ENCODE results near the gene OR10G8. TPM values are rescaled to one million over a fixed set of nuclear protein-coding genes. Genes with fewer than 3 reads are reported as not detected.
"Not testable (repeated sequence)": the region's sequence is repeated elsewhere in the genome, so short reads cannot be mapped to it uniquely, and the experiment has no call there.

The OR10G8 gene, protein sequence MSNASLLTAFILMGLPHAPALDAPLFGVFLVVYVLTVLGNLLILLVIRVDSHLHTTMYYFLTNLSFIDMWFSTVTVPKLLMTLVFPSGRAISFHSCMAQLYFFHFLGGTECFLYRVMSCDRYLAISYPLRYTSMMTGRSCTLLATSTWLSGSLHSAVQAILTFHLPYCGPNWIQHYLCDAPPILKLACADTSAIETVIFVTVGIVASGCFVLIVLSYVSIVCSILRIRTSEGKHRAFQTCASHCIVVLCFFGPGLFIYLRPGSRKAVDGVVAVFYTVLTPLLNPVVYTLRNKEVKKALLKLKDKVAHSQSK
- not detected in 2 replicates for total RNA-seq (2012; rRNA removed)

DNA sequence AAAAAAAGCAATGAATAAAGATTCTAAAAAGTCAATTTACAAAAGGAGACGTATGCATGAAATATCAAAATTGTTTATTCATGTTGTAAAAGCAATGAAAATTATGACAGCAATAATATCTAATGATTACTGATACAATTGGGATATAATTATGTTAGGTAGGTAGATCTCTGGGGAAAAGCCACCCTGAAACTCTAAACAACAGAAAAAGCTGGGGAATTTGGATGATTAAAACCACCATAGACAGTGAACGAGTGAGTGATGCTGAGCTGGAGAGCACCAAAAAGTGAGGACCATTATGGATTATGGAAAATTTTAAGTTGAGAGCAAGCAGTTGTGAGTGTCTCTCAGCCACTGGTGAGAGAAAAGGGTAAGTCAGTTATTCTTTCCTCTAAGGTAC lies at the start of gene OR10G8:
OR10G8 (plus strand) TSS at position 301 of the 400 bp plus-strand sequence. CDS start 2,825 bp downstream, outside the sequence.
- H3K4me3 ChIP-seq (ENCODE audit: low read length): no peak within 1 kb of the TSS
- H3K27me3 ChIP-seq (ENCODE audit: control insufficient read depth, insufficient read depth, low read length): no peaks in the 10 kb centered on the region
- H3K4me1 ChIP-seq (ENCODE audit: control insufficient read depth, insufficient read depth, low read length): no peaks in the 10 kb centered on the region
- H3K36me3 ChIP-seq (ENCODE audit: insufficient read depth, low read length): no peaks in the 10 kb centered on the region
- no peak within 1 kb of the TSS for H3K4me2 ChIP-seq (ENCODE audit: low read length)
- no peaks in the 10 kb centered on the region for H3K9me3 ChIP-seq (replicated peaks; ENCODE audit: low read length)
- no peak within 1 kb of the TSS for H3K9ac ChIP-seq (ENCODE audit: low read depth, low read length)

DNA sequence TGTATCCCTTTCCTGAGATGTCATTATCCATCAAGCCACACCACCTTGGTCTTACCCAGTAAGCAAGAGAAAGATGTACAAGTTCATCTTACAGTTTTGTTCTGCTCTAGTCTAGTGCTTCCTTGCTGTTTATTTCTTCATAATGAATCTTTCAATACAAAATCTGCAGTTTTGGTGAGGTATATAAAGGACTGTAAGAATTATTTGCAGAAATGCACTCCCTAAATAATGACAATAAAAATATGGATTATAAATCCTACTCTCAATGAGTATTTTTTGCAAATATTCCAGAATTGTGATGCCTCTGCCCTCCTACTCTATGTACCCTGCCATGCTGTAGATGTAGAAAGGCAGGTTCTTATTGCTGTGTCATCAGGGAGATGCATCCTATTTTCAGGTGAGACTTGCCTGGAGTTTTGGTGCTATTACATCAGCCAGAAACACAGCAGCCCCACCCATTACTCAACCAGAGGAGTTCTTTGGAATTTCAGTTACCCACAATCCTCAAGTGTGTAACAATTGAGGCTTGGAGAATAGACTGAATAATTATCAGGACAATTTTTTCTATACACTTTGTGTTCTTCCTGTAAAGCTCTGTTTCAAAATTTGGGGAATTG lies 48.8 kb upstream of the OR10G8 start, which contains the start of gene OR10S1:
OR10S1 (minus strand) TSS at position 51 of the 617 bp plus-strand sequence. CDS start 117 bp downstream, outside the sequence.
- Histone ChIP-seq H3K4me2 (ENCODE audit: low read length) (no peak within 1 kb of the TSS), H3K27me3 (ENCODE audit: control insufficient read depth, insufficient read depth, low read length) (no peaks in the 10 kb centered on the region), H3K4me3 (ENCODE audit: low read length) (no peak within 1 kb of the TSS), H3K36me3 (ENCODE audit: insufficient read depth, low read length) (no peaks in the 10 kb centered on the region), H3K9me3 (replicated peaks; ENCODE audit: low read length) (no peaks in the 10 kb centered on the region), H3K9ac (ENCODE audit: low read depth, low read length) (no peak within 1 kb of the TSS), H3K4me1 (ENCODE audit: control insufficient read depth, insufficient read depth, low read length) (peaks cover 19% of the 10 kb centered on the region)

DNA sequence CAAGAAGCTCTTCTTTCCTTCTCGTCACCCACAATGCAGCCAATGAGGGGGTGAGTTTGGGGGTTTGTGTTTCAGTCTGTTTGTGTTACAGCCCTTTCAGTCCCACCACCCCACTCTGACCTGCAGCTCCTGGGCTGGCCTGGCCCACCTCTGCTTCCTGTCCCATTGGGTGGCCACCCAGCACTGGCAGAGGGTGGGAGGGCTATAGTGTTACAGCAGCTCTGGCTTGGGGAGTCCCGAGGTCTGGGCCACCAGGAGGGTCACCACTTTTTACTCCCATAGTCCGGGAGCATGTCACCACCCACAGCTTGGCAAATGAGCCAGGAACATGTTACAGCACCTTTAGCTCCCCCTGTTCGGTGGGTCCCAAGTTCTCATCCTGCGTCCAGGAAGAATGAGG lies 47.3 kb upstream of the OR10G8 start:
- H3K4me2 ChIP-seq (ENCODE audit: low read length): no peak overlapping the region
- H3K36me3 ChIP-seq (ENCODE audit: insufficient read depth, low read length): no peaks in the 10 kb centered on the region
- peaks cover 6% of the 10 kb centered on the region for H3K4me1 ChIP-seq (ENCODE audit: control insufficient read depth, insufficient read depth, low read length)
- no peak overlapping the region for H3K9ac ChIP-seq (ENCODE audit: low read depth, low read length)
- H3K4me3 ChIP-seq (ENCODE audit: low read length): no peak overlapping the region
- no peaks in the 10 kb centered on the region for H3K27me3 ChIP-seq (ENCODE audit: control insufficient read depth, insufficient read depth, low read length)
- no peaks in the 10 kb centered on the region for H3K9me3 ChIP-seq (replicated peaks; ENCODE audit: low read length)

DNA sequence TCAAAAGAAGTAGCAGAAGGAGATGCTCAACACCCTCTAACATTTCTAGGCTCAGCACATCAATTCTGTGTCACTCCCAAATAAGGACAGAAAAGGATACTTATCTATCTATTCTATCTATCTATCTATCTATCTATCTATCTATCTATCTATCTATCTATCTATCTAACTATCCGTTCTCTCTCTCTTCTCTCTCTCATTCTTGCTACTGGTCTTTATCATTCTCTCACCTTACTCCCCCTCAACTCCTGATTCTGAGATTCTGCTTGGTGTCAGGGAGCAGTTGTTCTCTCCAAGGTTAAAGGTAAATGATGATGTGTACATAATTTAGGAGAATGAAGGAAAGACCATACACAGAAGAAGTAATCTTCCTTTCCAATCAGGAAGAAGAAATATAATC lies 31.5 kb upstream of the OR10G8 start, which contains the start of gene OR10G6:
OR10G6 (minus strand) TSS at position 43 of the 400 bp plus-strand sequence; CDS start at position 43, 0 bp downstream.
- H3K27me3 ChIP-seq (ENCODE audit: control insufficient read depth, insufficient read depth, low read length): no peaks in the 10 kb centered on the region
- no peak within 1 kb of the TSS for H3K4me2 ChIP-seq (ENCODE audit: low read length)
- no peaks in the 10 kb centered on the region for H3K4me1 ChIP-seq (ENCODE audit: control insufficient read depth, insufficient read depth, low read length)
- no peaks in the 10 kb centered on the region for H3K9me3 ChIP-seq (replicated peaks; ENCODE audit: low read length)
- H3K9ac ChIP-seq (ENCODE audit: low read depth, low read length): no peak within 1 kb of the TSS
- no peaks in the 10 kb centered on the region for H3K36me3 ChIP-seq (ENCODE audit: insufficient read depth, low read length)
- no peak within 1 kb of the TSS for H3K4me3 ChIP-seq (ENCODE audit: low read length)

DNA sequence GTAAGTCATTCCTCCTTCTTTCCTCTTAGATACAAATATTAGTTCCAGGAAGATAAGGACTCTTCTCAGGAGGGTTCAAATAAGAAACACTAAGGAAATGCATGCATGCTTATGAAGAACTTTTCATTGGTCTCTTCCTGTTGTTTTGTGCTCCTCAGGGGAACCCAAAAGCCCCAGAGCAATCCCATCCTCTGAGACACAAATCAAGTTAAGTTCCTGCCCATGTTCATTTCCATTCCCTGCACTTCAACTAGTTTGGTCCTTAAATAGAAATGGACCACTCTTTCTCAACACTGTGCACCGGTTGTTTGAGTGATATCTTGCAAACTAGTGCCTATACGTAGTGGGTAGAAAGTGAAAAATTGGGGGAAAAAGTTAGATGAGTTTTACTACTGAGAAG lies 13.9 kb upstream of the OR10G8 start, which contains the start of gene OR10G4:
OR10G4 (plus strand) TSS at position 301 of the 400 bp plus-strand sequence. CDS start 2,578 bp downstream, outside the sequence.
- Histone ChIP-seq H3K9me3 (replicated peaks; ENCODE audit: low read length) (no peaks in the 10 kb centered on the region), H3K4me2 (ENCODE audit: low read length) (no peak within 1 kb of the TSS), H3K4me3 (ENCODE audit: low read length) (no peak within 1 kb of the TSS), H3K9ac (ENCODE audit: low read depth, low read length) (no peak within 1 kb of the TSS), H3K27me3 (ENCODE audit: control insufficient read depth, insufficient read depth, low read length) (no peaks in the 10 kb centered on the region), H3K36me3 (ENCODE audit: insufficient read depth, low read length) (no peaks in the 10 kb centered on the region), H3K4me1 (ENCODE audit: control insufficient read depth, insufficient read depth, low read length) (no peaks in the 10 kb centered on the region)

DNA sequence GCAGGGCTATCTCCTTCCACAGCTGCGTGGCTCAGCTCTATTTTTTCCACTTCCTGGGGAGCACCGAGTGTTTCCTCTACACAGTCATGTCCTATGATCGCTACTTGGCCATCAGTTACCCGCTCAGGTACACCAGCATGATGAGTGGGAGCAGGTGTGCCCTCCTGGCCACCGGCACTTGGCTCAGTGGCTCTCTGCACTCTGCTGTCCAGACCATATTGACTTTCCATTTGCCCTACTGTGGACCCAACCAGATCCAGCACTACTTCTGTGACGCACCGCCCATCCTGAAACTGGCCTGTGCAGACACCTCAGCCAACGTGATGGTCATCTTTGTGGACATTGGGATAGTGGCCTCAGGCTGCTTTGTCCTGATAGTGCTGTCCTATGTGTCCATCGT lies 10.8 kb upstream of the OR10G8 start:
- H3K4me2 ChIP-seq (ENCODE audit: low read length); H3K9me3 ChIP-seq (replicated peaks; ENCODE audit: low read length); H3K36me3 ChIP-seq (ENCODE audit: insufficient read depth, low read length); H3K4me1 ChIP-seq (ENCODE audit: control insufficient read depth, insufficient read depth, low read length); H3K9ac ChIP-seq (ENCODE audit: low read depth, low read length); H3K27me3 ChIP-seq (ENCODE audit: control insufficient read depth, insufficient read depth, low read length); H3K4me3 ChIP-seq (ENCODE audit: low read length): not testable (repeated sequence)

DNA sequence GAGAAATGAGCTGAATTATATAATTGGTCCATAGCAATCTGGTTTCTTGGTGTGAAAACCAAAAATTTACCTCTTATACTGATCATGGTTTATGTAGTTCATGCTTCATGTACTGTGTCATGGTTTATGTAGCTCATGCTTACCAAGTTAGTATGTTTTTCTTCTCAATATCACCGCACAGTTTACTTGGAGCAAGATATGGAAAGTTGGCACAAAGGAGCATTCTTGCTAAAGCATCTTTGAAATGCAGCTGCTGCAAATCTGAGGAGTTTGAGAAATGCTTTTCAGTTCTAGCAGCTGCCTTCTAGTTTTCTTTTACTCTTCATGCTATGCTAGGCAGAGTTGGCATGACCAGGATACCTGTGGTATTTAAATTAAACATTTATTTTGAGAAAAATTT lies 10.1 kb downstream of the OR10G8 start:
- no peaks in the 10 kb centered on the region for H3K4me1 ChIP-seq (ENCODE audit: control insufficient read depth, insufficient read depth, low read length)

DNA sequence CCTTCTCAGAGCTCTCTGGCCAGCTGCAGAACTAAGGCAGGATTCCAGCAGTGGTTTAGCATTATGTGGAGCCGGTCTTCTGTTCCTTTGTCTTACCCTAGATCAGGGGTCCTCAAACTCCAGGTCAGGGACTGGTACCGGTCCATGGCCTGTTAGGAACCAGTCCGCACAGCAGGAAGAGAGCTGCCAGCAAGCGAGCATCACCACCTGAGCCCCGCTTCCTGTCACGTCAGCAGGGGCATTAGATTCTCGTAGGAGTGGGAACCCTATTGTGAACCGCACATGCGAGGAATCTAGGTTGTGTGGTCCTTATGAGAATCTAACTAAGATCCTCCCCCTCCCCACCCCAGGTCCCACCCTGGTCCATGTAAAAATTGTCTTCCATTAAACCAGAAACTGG lies 13.0 kb downstream of the OR10G8 start:
- H3K4me3 ChIP-seq (ENCODE audit: low read length): no peak overlapping the region
- H3K9me3 ChIP-seq (replicated peaks; ENCODE audit: low read length): no peaks in the 10 kb centered on the region
- no peaks in the 10 kb centered on the region for H3K27me3 ChIP-seq (ENCODE audit: control insufficient read depth, insufficient read depth, low read length)
- H3K4me2 ChIP-seq (ENCODE audit: low read length): no peak overlapping the region
- H3K4me1 ChIP-seq (ENCODE audit: control insufficient read depth, insufficient read depth, low read length): no peaks in the 10 kb centered on the region
- H3K36me3 ChIP-seq (ENCODE audit: insufficient read depth, low read length): no peaks in the 10 kb centered on the region
- no peak overlapping the region for H3K9ac ChIP-seq (ENCODE audit: low read depth, low read length)

More for the DNA sequence above, 10.1 kb downstream of the OR10G8 start:
- Histone ChIP-seq H3K9ac (ENCODE audit: low read depth, low read length) (no peak overlapping the region), H3K27me3 (ENCODE audit: control insufficient read depth, insufficient read depth, low read length) (no peaks in the 10 kb centered on the region), H3K9me3 (replicated peaks; ENCODE audit: low read length) (no peaks in the 10 kb centered on the region), H3K36me3 (ENCODE audit: insufficient read depth, low read length) (no peaks in the 10 kb centered on the region), H3K4me2 (ENCODE audit: low read length) (no peak overlapping the region), H3K4me3 (ENCODE audit: low read length) (no peak overlapping the region)

DNA sequence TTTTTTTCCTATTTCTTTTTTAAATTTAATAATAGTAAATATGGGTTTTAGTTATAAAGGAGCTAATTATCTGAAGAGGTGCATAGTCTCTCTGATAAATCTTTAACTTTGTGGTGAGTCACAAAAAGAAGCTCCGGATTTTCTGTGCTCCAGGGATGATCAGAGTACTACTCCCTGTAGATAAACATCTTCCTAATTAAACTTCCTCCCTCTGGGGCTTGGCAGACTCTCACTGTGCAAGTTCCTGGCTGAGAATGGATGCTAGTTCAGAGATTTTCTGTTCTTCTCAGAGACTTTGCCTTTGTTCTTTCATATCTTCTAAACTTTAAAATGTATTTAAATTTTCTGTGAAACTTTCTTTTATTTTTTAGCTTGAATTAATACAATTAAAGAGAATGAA lies 14.7 kb downstream of the OR10G8 start, which contains the start of gene OR10G7:
OR10G7 (minus strand) TSS at position 72 of the 400 bp plus-strand sequence. CDS start 2,324 bp downstream, outside the sequence.
- Histone ChIP-seq H3K4me1 (ENCODE audit: control insufficient read depth, insufficient read depth, low read length) (no peaks in the 10 kb centered on the region), H3K36me3 (ENCODE audit: insufficient read depth, low read length) (no peaks in the 10 kb centered on the region), H3K4me3 (ENCODE audit: low read length) (no peak within 1 kb of the TSS), H3K9me3 (replicated peaks; ENCODE audit: low read length) (no peaks in the 10 kb centered on the region), H3K9ac (ENCODE audit: low read depth, low read length) (no peak within 1 kb of the TSS), H3K27me3 (ENCODE audit: control insufficient read depth, insufficient read depth, low read length) (no peaks in the 10 kb centered on the region), H3K4me2 (ENCODE audit: low read length) (no peak within 1 kb of the TSS)

DNA sequence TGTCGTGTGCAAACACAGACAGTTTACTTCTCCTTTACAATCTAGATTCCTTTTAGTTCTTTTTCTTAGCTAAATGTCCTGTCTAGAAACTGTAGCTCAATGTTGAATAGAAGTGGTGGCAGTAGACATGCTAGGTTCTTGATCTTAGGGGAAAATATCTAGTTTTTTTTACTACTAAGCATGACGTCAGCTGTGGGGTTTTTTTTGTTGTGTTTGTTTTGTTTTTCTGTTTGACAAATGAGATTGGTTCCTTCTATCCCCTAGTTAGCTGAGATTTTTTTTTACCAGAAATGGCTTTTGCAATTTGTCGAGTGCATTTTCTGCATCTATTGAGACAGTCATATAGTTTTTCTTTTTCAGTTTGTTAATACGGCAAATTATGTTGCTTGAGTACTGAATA lies 16.8 kb downstream of the OR10G8 start:
- Histone ChIP-seq H3K4me1 (ENCODE audit: control insufficient read depth, insufficient read depth, low read length) (no peaks in the 10 kb centered on the region), H3K27me3 (ENCODE audit: control insufficient read depth, insufficient read depth, low read length) (no peaks in the 10 kb centered on the region), H3K36me3 (ENCODE audit: insufficient read depth, low read length) (no peaks in the 10 kb centered on the region), H3K9ac (ENCODE audit: low read depth, low read length) (no peak overlapping the region), H3K9me3 (replicated peaks; ENCODE audit: low read length) (no peaks in the 10 kb centered on the region), H3K4me3 (ENCODE audit: low read length) (no peak overlapping the region), H3K4me2 (ENCODE audit: low read length) (no peak overlapping the region)

DNA sequence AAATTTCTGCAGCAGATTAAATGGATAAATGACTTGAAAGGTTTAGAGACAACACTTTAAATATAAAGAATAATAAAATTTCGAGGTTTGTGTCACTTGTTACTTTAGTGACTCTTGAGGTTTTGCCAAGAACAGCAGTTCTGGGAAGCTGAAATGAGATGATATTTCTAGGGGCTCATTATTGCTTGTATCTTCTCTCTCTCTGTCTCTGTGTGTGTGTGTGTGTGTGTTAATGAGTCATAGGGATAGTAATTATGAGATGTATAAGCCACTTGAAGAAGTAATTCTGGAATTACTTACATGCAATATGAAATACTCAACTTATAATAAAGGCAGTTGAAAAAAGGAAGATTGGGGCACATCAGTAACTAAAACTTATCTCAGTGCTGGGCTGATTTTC lies 24.1 kb downstream of the OR10G8 start:
- Histone ChIP-seq H3K9me3 (replicated peaks; ENCODE audit: low read length) (no peaks in the 10 kb centered on the region), H3K4me1 (ENCODE audit: control insufficient read depth, insufficient read depth, low read length) (no peaks in the 10 kb centered on the region), H3K4me3 (ENCODE audit: low read length) (no peak overlapping the region), H3K27me3 (ENCODE audit: control insufficient read depth, insufficient read depth, low read length) (no peaks in the 10 kb centered on the region), H3K9ac (ENCODE audit: low read depth, low read length) (no peak overlapping the region), H3K4me2 (ENCODE audit: low read length) (no peak overlapping the region), H3K36me3 (ENCODE audit: insufficient read depth, low read length) (no peaks in the 10 kb centered on the region)

Measured in skeletal muscle satellite cell (primary cell).